Raji (cell line): ENCODE results near the gene OAS3.
A peak's percentile ranks its signal among the peaks of the same experiment; 100 is the strongest.

Source experiments
- POLR2A ChIP-seq: IDR thresholded peaks from 2 replicates; pipeline ENCODE4 v1.6.1; 2011; ENCODE audit warnings: low read depth, low read length, control low read depth; ENCODE audit not compliant: insufficient read depth

OAS3 gene

GRCh38 chr12:112939761-112940381 lies 1.6 kb downstream of the OAS3 start:
- TF ChIP-seq POLR2A = no peak

GRCh38 chr12:112941528-112942335 lies 3.5 kb downstream of the OAS3 start:
- TF ChIP-seq POLR2A = no peak

- no peak for TF ChIP-seq POLR2A
Measured at GRCh38 chr12:112942572-112942971, 4.3 kb downstream of the OAS3 start.

- no peak for TF ChIP-seq POLR2A
Measured at GRCh38 chr12:112944024-112944690, 5.9 kb downstream of the OAS3 start.

GRCh38 chr12:112945515-112945914 lies 7.2 kb downstream of the OAS3 start:
- no peak for TF ChIP-seq POLR2A

GRCh38 chr12:112946236-112947000 lies 8.1 kb downstream of the OAS3 start:
- TF ChIP-seq POLR2A = no peak

- TF ChIP-seq POLR2A = no peak
Measured at GRCh38 chr12:112947314-112947713, 9.0 kb downstream of the OAS3 start.

- no peak for TF ChIP-seq POLR2A
Measured at GRCh38 chr12:112947761-112948160, 9.5 kb downstream of the OAS3 start.

- no peak for TF ChIP-seq POLR2A
Measured at GRCh38 chr12:112948806-112949205, 10.5 kb downstream of the OAS3 start.

- TF ChIP-seq POLR2A = no peak
Measured at GRCh38 chr12:112950701-112951100, 12.4 kb downstream of the OAS3 start.

- TF ChIP-seq POLR2A = 0 out of 2 replicates have a peak, but pooled peaks have one; percentile 20
Measured at GRCh38 chr12:112961074-112961473, 22.8 kb downstream of the OAS3 start.

GRCh38 chr12:112961536-112961935 lies 23.3 kb downstream of the OAS3 start:
- no peak for TF ChIP-seq POLR2A

- no peak for TF ChIP-seq POLR2A
Measured at GRCh38 chr12:112962561-112962960, 24.3 kb downstream of the OAS3 start.

GRCh38 chr12:112963227-112963861 lies 25.1 kb downstream of the OAS3 start:
- no peak for TF ChIP-seq POLR2A
